Sigmoid colon (tissue), 4 donors: ENCODE data around the gene PKHD1.

Source experiments
- POLR2A ChIP-seq, 2 donors: fragments of 450-650 bp; IDR thresholded peaks; one replicate each; pipeline ENCODE4 v1.6.1; 2016; ENCODE audit warnings: antibody characterized with exemption in 2 of 2, mild to moderate bottlenecking in 2 of 2, moderate library complexity in 2 of 2
- POLR2AphosphoS5 ChIP-seq, 4 donors: sonication (generic); formaldehyde crosslinking; IDR thresholded peaks; one replicate each; pipeline ENCODE4 v1.6.1; 2017; ENCODE audit warnings: antibody characterized with exemption in 4 of 4
- TF ChIP-seq, protein P1 (sequence below), 4 experiments: fragments of 450-650 bp in 3 of 4; fragments of 200-600 bp in 1 of 4; IDR thresholded peaks; one replicate each; pipeline ENCODE4 v1.5.1; 2016 to 2019; ENCODE audit warnings: antibody characterized with exemption in 4 of 4, mild to moderate bottlenecking in 3 of 4, moderate library complexity in 2 of 4

DNA sequence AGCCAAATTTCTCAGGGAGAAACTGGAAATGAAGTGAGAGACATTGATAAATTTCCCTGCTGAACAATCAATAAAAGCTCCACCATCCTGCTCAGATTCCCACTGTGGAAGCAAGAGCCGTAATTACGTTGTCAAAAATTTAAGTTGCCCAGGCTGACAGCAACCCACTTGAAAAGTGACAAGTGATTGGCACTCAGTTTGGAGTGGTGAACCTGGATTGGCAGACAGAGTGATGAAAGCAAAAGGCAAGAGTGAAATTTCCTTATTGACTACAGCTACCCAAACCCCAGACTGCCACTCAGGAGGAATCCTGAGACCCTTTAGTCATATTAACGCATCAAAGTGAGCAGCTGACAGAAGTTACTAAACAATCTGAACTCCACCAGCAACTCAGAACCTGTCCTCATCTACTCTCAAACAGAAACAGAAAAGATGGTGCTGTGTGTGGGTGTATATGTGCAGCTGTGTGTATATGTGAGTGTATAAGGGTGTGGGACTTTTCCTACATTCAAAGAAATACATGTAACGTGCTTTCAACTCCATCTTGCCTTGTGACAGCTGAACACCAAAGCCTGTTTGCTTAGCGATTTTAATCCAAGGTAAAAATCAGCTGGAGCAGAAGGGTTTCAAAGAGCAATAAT, 157.4 kb downstream of the PKHD1 start:
- TF ChIP-seq POLR2A (IDR thresholded peaks at IDR 0.05) (no peak), POLR2AphosphoS5 (IDR thresholded peaks at IDR 0.05) (no peak)
- TF ChIP-seq, protein P1, sequence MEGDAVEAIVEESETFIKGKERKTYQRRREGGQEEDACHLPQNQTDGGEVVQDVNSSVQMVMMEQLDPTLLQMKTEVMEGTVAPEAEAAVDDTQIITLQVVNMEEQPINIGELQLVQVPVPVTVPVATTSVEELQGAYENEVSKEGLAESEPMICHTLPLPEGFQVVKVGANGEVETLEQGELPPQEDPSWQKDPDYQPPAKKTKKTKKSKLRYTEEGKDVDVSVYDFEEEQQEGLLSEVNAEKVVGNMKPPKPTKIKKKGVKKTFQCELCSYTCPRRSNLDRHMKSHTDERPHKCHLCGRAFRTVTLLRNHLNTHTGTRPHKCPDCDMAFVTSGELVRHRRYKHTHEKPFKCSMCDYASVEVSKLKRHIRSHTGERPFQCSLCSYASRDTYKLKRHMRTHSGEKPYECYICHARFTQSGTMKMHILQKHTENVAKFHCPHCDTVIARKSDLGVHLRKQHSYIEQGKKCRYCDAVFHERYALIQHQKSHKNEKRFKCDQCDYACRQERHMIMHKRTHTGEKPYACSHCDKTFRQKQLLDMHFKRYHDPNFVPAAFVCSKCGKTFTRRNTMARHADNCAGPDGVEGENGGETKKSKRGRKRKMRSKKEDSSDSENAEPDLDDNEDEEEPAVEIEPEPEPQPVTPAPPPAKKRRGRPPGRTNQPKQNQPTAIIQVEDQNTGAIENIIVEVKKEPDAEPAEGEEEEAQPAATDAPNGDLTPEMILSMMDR (IDR thresholded peaks at IDR 0.05) = no peak
